Loucy (cell line): ENCODE results near the gene ANP32A.
"Not testable (repeated sequence)": the region's sequence is repeated elsewhere in the genome, so short reads cannot be mapped to it uniquely, and the experiment has no call there.

Source experiments
- H2AFZ ChIP-seq: fragments of 200-600 bp; sonication (generic); 2 replicates; pipeline ENCODE4 v1.6.0; 2016; ENCODE audit warnings: antibody characterized with exemption, mild to moderate bottlenecking, low read length, moderate library complexity
- H3F3A ChIP-seq: fragments of 200-600 bp; 2 replicates; pipeline ENCODE4 v1.6.0; 2016; ENCODE audit warnings: antibody characterized with exemption, low read depth, mild to moderate bottlenecking
- H3K27me3 ChIP-seq: fragments of 200-600 bp; sonication (generic); 2 replicates; pipeline ENCODE4 v1.6.1; 2014; ENCODE audit warnings: low read length, mild to moderate bottlenecking; ENCODE audit not compliant: insufficient read depth, poor library complexity, severe bottlenecking
- H3K36me3 ChIP-seq: fragments of 200-600 bp; sonication (generic); 2 replicates; pipeline ENCODE4 v1.6.1; 2016; ENCODE audit warnings: low read length; ENCODE audit not compliant: insufficient read depth
- H3K4me1 ChIP-seq: fragments of 200-600 bp; sonication (generic); 2 replicates; pipeline ENCODE4 v1.5.1; 2014; ENCODE audit warnings: low read length, mild to moderate bottlenecking; ENCODE audit not compliant: insufficient read depth, poor library complexity, severe bottlenecking
- H3K4me2 ChIP-seq: fragments of 200-600 bp; sonication (generic); 2 replicates; pipeline ENCODE4 v1.6.0; 2014; ENCODE audit warnings: antibody characterized with exemption, low read length, low read depth, mild to moderate bottlenecking; ENCODE audit not compliant: poor library complexity, severe bottlenecking
- H3K4me3 ChIP-seq: fragments of 200-600 bp; sonication (generic); 2 replicates; pipeline ENCODE4 v1.5.1; 2014; ENCODE audit warnings: low read length, mild to moderate bottlenecking, mixed read lengths; ENCODE audit not compliant: poor library complexity, severe bottlenecking
- H3K79me2 ChIP-seq: fragments of 200-600 bp; sonication (generic); 2 replicates; pipeline ENCODE4 v1.6.1; 2014; ENCODE audit warnings: low read length; ENCODE audit not compliant: insufficient read depth
- H3K9ac ChIP-seq: fragments of 200-600 bp; sonication (generic); 2 replicates; pipeline ENCODE4 v1.6.0; 2014; ENCODE audit warnings: mild to moderate bottlenecking, low read depth, low read length, moderate library complexity; ENCODE audit not compliant: poor library complexity, severe bottlenecking
- H3K9me2 ChIP-seq: fragments of 200-600 bp; sonication (generic); replicated peaks from 2 replicates; pipeline ENCODE4 v1.6.1; 2016; ENCODE audit warnings: low read depth, low read length, mixed read lengths
- H3K9me3 ChIP-seq: fragments of 200-600 bp; sonication (generic); 2 replicates; pipeline ENCODE4 v1.6.1; 2014; ENCODE audit warnings: mild to moderate bottlenecking, antibody characterized with exemption, low read length, low read depth; ENCODE audit not compliant: insufficient read depth
- H4K20me1 ChIP-seq: fragments of 200-600 bp; sonication (generic); 2 replicates; pipeline ENCODE4 v1.6.0; 2014; ENCODE audit warnings: antibody characterized with exemption, low read length, mild to moderate bottlenecking; ENCODE audit not compliant: insufficient read depth, poor library complexity, severe bottlenecking
- CTCF ChIP-seq: fragments of 200-600 bp; sonication (generic); conservative IDR thresholded peaks from 2 replicates; pipeline ENCODE4 v1.5.1; 2014; ENCODE audit warnings: mild to moderate bottlenecking, antibody characterized with exemption, low read length
- EZH2phosphoT487 ChIP-seq: fragments of 200-600 bp; IDR thresholded peaks from 2 replicates; pipeline ENCODE4 v1.6.1; 2018; ENCODE audit warnings: antibody characterized with exemption, mild to moderate bottlenecking, moderate library complexity, borderline replicate concordance

ANP32A gene

GRCh38 chr15:68763063-68763462, 57.6 kb downstream of the ANP32A start:
- H3K9ac ChIP-seq: no peak overlapping the region
- no peak overlapping the region for H2AFZ ChIP-seq
- TF ChIP-seq CTCF (no peak), EZH2phosphoT487 (no peak)
- H3K4me1 ChIP-seq: no peaks in the 10 kb centered on the region
- no peak overlapping the region for H3K4me2 ChIP-seq
- no peaks in the 10 kb centered on the region for H3K27me3 ChIP-seq
- no peak overlapping the region for H3K4me3 ChIP-seq
- H3K9me2 ChIP-seq: no peaks in the 10 kb centered on the region
- no peaks in the 10 kb centered on the region for H4K20me1 ChIP-seq
- no peaks in the 10 kb centered on the region for H3K79me2 ChIP-seq
- H3K36me3 ChIP-seq: no peaks in the 10 kb centered on the region
- no peaks in the 10 kb centered on the region for H3K9me3 ChIP-seq
- H3F3A ChIP-seq: no peaks in the 10 kb centered on the region

GRCh38 chr15:68759982-68760579, 60.6 kb downstream of the ANP32A start:
- H3K9me3 ChIP-seq, H3K36me3 ChIP-seq, H4K20me1 ChIP-seq, H3K27me3 ChIP-seq, H3K9me2 ChIP-seq, H3K4me1 ChIP-seq, H2AFZ ChIP-seq, H3F3A ChIP-seq, H3K9ac ChIP-seq, H3K79me2 ChIP-seq, H3K4me2 ChIP-seq, H3K4me3 ChIP-seq: not testable (repeated sequence)

- Histone ChIP-seq H3K9me2 (no peaks in the 10 kb centered on the region), H3K27me3 (no peaks in the 10 kb centered on the region), H3K79me2 (no peaks in the 10 kb centered on the region), H4K20me1 (no peaks in the 10 kb centered on the region), H3K4me1 (no peaks in the 10 kb centered on the region), H3K9ac (no peak overlapping the region), H3K4me3 (no peak overlapping the region), H3F3A (no peaks in the 10 kb centered on the region), H2AFZ (no peak overlapping the region), H3K36me3 (no peaks in the 10 kb centered on the region), H3K9me3 (no peaks in the 10 kb centered on the region), H3K4me2 (no peak overlapping the region)
- no peak for TF ChIP-seq EZH2phosphoT487
- TF ChIP-seq CTCF: no peak
Observed at GRCh38 chr15:68755731-68756130, 65.0 kb downstream of the ANP32A start.

- no peaks in the 10 kb centered on the region for H4K20me1 ChIP-seq
- no peaks in the 10 kb centered on the region for H3K27me3 ChIP-seq
- H3K36me3 ChIP-seq: no peaks in the 10 kb centered on the region
- TF ChIP-seq CTCF: no peak
- no peak for TF ChIP-seq EZH2phosphoT487
- H3K9me2 ChIP-seq: no peaks in the 10 kb centered on the region
- H3K4me1 ChIP-seq: no peaks in the 10 kb centered on the region
- H3F3A ChIP-seq: no peaks in the 10 kb centered on the region
- H3K79me2 ChIP-seq: no peaks in the 10 kb centered on the region
- H3K9ac ChIP-seq: no peak overlapping the region
- H3K4me3 ChIP-seq: no peak overlapping the region
- no peak overlapping the region for H2AFZ ChIP-seq
- no peak overlapping the region for H3K4me2 ChIP-seq
- H3K9me3 ChIP-seq: no peaks in the 10 kb centered on the region
Observed at GRCh38 chr15:68751622-68752021, 69.1 kb downstream of the ANP32A start.
